Measurements from ENCODE around the gene TGFBI.

Gene TGFBI

DNA sequence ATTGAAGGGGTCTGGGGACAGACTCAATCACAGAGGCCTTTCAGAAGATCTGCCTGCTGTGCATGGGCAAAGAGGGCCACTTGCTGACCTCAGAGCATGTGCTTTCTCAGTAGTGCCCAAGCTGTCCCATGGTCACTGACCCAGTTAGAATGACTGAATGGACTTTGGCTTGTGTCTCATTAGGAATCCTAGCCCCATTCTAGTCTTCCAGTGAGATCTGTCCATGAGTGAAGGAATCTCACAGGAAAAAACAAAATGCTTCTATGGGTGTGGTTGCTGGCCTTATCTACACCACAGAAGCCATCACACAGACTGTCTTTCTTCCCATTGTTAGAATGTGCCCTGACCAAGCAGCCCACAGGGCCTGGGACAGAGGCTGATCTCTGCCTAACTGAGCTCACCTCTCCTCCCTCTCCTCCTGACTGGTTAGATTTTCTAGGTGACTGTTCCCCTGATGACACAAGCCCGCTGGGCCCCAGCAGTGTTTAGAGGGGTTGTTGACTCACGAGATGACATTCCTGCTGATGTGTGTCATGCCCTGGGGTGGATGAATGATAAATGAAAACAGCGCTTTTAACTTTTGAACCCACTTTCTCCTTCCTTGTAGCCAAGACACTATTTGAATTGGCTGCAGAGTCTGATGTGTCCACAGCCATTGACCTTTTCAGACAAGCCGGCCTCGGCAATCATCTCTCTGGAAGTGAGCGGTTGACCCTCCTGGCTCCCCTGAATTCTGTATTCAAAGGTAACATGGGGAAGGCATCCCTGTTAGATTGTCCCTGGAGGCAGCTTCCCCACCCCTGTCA lies 24.8 kb downstream of the TGFBI start:
- Mint-ChIP-seq H3K9me3 (no peaks in the 10 kb centered on the region), H3K4me3 (no peak overlapping the region), H3K27ac (peak overlapping the region; percentile 21), H3K36me3 (no peaks in the 10 kb centered on the region), H3K27me3 (no peaks in the 10 kb centered on the region), H3K4me1 (no peaks in the 10 kb centered on the region)
- DNase-seq (no peak), ATAC-seq (replicated peaks) (no peak)

GRCh38 chr5:136054142-136055019 lies 25.6 kb downstream of the TGFBI start:
- peak overlapping the region; percentile 21 for H3K27ac Mint-ChIP-seq
- ATAC-seq (replicated peaks) (no peak), DNase-seq (no peak)
- H3K36me3 Mint-ChIP-seq = no peaks in the 10 kb centered on the region
- H3K9me3 Mint-ChIP-seq = no peaks in the 10 kb centered on the region
- H3K4me3 Mint-ChIP-seq = no peak overlapping the region
- H3K4me1 Mint-ChIP-seq = no peaks in the 10 kb centered on the region
- peaks cover 0 to 6% of the 10 kb centered on the region in 2 donors for H3K27me3 Mint-ChIP-seq

DNA sequence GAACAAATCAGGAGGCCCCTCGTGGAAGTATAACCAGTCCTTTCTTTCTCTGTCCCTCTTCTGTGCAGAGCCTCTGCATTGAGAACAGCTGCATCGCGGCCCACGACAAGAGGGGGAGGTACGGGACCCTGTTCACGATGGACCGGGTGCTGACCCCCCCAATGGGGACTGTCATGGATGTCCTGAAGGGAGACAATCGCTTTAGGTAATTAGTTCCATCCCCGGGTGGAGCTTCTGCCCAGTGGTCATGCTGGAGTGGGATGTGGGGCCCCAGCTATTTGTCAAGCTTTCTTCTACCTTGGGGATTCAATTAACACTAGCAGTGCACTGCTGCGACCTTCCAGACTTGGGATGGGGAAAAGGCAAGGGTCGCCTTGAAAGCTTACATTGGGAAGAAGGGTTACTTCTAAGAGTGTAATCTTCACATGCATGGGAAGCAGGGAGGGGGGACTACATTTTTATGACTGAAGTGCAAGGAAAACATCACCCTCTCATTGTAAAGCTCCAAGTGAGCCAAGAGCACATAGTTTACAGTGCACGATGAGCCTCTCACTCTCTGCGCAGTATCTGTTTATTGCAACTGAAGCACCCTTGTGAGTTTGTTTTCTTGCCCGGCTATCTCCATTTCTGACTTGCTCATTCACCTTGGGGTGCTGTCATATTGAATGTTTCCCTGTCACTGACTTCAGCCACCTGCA lies 27.0 kb downstream of the TGFBI start:
- peaks cover 0 to 6% of the 10 kb centered on the region in 2 donors for H3K27me3 Mint-ChIP-seq
- no peak overlapping the region for H3K4me3 Mint-ChIP-seq
- no peak for ATAC-seq (replicated peaks)
- H3K9me3 Mint-ChIP-seq = no peaks in the 10 kb centered on the region
- H3K4me1 Mint-ChIP-seq = no peaks in the 10 kb centered on the region
- no peaks in the 10 kb centered on the region for H3K36me3 Mint-ChIP-seq
- no peak overlapping the region for H3K27ac Mint-ChIP-seq
- DNase-seq = no peak

DNA sequence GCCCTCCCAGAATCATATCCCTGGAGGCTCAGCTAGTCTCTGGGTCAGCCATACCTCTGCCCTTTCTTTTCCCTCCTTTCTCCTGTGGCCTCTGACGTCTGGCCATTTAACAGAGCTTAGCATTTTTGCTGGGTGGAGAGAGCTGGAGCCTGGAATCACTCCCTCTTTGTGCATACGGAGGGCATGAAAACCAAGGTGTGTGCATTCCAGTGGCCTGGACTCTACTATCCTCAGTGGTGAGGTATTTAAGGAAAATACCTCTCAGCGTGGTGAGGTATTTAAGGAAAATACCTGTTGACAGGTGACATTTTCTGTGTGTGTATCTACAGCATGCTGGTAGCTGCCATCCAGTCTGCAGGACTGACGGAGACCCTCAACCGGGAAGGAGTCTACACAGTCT lies 27.5 kb downstream of the TGFBI start:
- no peak overlapping the region for H3K4me3 Mint-ChIP-seq
- peaks cover 0 to 6% of the 10 kb centered on the region in 2 donors for H3K27me3 Mint-ChIP-seq
- no peak for DNase-seq
- H3K9me3 Mint-ChIP-seq = no peaks in the 10 kb centered on the region
- H3K4me1 Mint-ChIP-seq = no peaks in the 10 kb centered on the region
- no peaks in the 10 kb centered on the region for H3K36me3 Mint-ChIP-seq
- no peak overlapping the region for H3K27ac Mint-ChIP-seq
- ATAC-seq (replicated peaks) = no peak

DNA sequence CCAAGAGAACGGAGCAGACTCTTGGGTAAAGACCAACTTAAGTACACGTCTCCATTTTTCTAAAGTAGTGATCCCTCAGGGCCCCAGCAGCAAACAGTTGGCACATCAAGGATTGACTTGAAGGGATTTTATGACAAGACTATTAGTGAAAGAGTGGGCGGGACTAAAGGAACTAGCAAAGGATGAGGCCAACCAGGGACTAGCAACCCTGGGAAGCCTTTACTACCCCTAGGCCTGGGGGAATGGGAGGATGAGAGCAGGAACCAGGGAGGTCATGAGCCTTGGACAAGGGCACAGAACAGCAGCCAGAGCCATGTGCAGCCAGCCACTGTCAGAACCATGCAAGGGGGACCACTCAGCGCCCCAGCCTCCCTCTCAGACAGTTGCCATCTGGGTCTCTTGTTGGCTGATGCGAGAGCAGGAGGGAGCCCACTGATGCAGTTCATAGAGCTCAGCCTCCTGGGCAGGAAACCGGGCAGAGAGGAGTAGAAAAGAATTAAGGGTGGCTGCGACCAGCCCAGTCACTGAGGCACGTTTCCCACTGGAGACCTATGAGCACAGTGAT lies 28.1 kb downstream of the TGFBI start:
- H3K4me1 Mint-ChIP-seq = no peaks in the 10 kb centered on the region
- DNase-seq (no peak), ATAC-seq (replicated peaks) (no peak)
- H3K27ac Mint-ChIP-seq = no peak overlapping the region
- H3K27me3 Mint-ChIP-seq = peaks cover 0 to 6% of the 10 kb centered on the region in 2 donors
- H3K9me3 Mint-ChIP-seq = no peaks in the 10 kb centered on the region
- no peak overlapping the region for H3K4me3 Mint-ChIP-seq
- H3K36me3 Mint-ChIP-seq = no peaks in the 10 kb centered on the region

GRCh38 chr5:136057401-136058038 lies 28.7 kb downstream of the TGFBI start:
- DNase-seq (no peak), ATAC-seq (replicated peaks) (no peak)
- H3K36me3 Mint-ChIP-seq = no peaks in the 10 kb centered on the region
- H3K4me1 Mint-ChIP-seq = no peaks in the 10 kb centered on the region
- no peaks in the 10 kb centered on the region for H3K9me3 Mint-ChIP-seq
- H3K27ac Mint-ChIP-seq = no peak overlapping the region
- H3K27me3 Mint-ChIP-seq = peaks cover 0 to 6% of the 10 kb centered on the region in 2 donors
- H3K4me3 Mint-ChIP-seq = no peak overlapping the region

- no peaks in the 10 kb centered on the region for H3K9me3 Mint-ChIP-seq
- H3K36me3 Mint-ChIP-seq = no peaks in the 10 kb centered on the region
- no peak overlapping the region for H3K27ac Mint-ChIP-seq
- DNase-seq (no peak), ATAC-seq (replicated peaks) (no peak)
- no peak overlapping the region for H3K4me3 Mint-ChIP-seq
- H3K4me1 Mint-ChIP-seq = no peaks in the 10 kb centered on the region
- peaks cover 0 to 6% of the 10 kb centered on the region in 2 donors for H3K27me3 Mint-ChIP-seq
Observed at GRCh38 chr5:136058039-136058971, 29.5 kb downstream of the TGFBI start.

- Mint-ChIP-seq H3K27me3 (peaks cover 0 to 6% of the 10 kb centered on the region in 2 donors), H3K4me1 (no peaks in the 10 kb centered on the region), H3K27ac (no peak overlapping the region), H3K36me3 (no peaks in the 10 kb centered on the region), H3K9me3 (no peaks in the 10 kb centered on the region), H3K4me3 (no peak overlapping the region)
- DNase-seq (no peak), ATAC-seq (replicated peaks) (no peak)
Observed at GRCh38 chr5:136058972-136059354, 30.2 kb downstream of the TGFBI start.

- H3K27me3 Mint-ChIP-seq = peaks cover 0 to 6% of the 10 kb centered on the region in 2 donors
- no peaks in the 10 kb centered on the region for H3K4me1 Mint-ChIP-seq
- no peaks in the 10 kb centered on the region for H3K36me3 Mint-ChIP-seq
- ATAC-seq (replicated peaks) (no peak), DNase-seq (no peak)
- H3K27ac Mint-ChIP-seq = no peak overlapping the region
- H3K4me3 Mint-ChIP-seq = no peak overlapping the region
- no peaks in the 10 kb centered on the region for H3K9me3 Mint-ChIP-seq
Observed at GRCh38 chr5:136060963-136061362, 32.2 kb downstream of the TGFBI start.

- H3K36me3 Mint-ChIP-seq = no peaks in the 10 kb centered on the region
- peak overlapping the region; percentile 60 for H3K27ac Mint-ChIP-seq
- no peaks in the 10 kb centered on the region for H3K9me3 Mint-ChIP-seq
- ATAC-seq (replicated peaks) (no peak), DNase-seq (no peak)
- H3K4me1 Mint-ChIP-seq = no peaks in the 10 kb centered on the region
- H3K27me3 Mint-ChIP-seq = peaks cover 0 to 6% of the 10 kb centered on the region in 2 donors
- H3K4me3 Mint-ChIP-seq = no peak overlapping the region
Observed at GRCh38 chr5:136061630-136062365, 33.0 kb downstream of the TGFBI start.

DNA sequence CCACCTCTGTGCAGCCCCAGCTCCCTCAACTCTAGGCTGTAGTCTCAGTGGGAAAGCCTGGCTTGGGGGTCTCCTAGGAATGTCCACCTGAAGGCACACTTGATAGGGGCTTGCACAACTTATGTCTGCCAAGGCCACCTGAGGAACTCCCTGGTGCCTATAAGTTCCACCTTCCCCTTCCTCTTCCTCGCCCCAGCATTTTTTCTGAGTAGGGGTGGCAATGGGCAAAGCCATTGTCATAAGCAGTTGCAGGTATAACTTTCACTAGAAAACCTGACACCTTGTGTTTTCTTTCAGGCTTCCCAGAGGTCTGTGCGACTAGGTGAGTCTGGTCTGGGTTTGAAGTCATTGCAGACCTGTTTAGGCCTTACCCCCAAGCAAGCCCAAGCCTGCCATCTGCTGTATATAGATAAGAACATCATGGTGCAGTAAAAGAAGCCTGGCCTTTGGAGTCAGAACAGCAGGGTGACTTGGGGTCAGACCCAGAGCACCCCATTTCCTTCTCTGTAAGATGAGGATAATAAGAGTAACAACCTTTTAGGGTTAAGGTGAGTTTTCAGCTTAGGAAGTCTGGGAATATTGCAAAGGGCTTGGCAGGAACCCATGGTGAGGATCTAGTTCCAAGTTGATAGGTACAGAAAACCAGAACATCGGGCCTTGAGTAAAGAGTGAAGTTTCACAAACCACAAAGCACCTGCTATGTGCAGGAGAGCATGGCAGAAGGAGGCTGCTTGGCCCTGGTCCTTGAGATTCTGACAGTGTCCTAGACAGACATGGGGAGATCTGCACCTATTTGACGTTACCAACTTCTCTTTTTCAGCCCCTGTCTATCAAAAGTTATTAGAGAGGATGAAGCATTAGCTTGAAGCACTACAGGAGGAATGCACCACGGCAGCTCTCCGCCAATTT lies 33.8 kb downstream of the TGFBI start:
- no peak overlapping the region for H3K4me3 Mint-ChIP-seq
- peak; percentile 79 to 81 for ATAC-seq (replicated peaks)

More for the DNA sequence above, 33.8 kb downstream of the TGFBI start:
- Mint-ChIP-seq H3K27me3 (peaks cover 0 to 6% of the 10 kb centered on the region in 2 donors), H3K4me1 (no peaks in the 10 kb centered on the region), H3K36me3 (no peaks in the 10 kb centered on the region), H3K9me3 (no peaks in the 10 kb centered on the region), H3K27ac (no peak overlapping the region)
- DNase-seq = no peak
